Mammary epithelial cell (primary cell): ENCODE data around the gene ABTB1.

Experiments
- CTCF ChIP-seq, 2 donors: IDR thresholded peaks in 1 of 2; conservative IDR thresholded peaks in 1 of 2; 2 replicates each; pipeline ENCODE4 v1.5.1; 2011 to 2012; ENCODE audit warnings: inconsistent platforms in 2 of 2, low read length in 2 of 2, mild to moderate bottlenecking in 2 of 2, control low read depth in 1 of 2, low read depth in 1 of 2; ENCODE audit not compliant: insufficient read depth in 1 of 2; ENCODE audit errors: extremely low read depth in 1 of 2
- EZH2 ChIP-seq: IDR thresholded peaks from 2 replicates; pipeline ENCODE4 v1.6.1; 2012; ENCODE audit warnings: low read length, inconsistent platforms, borderline replicate concordance

- no peak for TF ChIP-seq CTCF (conservative IDR thresholded peaks at IDR 0.05 in 1 of 2, IDR thresholded peaks at IDR 0.05 in 1 of 2; ENCODE audit: extremely low read depth in 1 of 2, insufficient read depth in 1 of 2, low read depth in 1 of 2, low read length in 2 of 2)
- no peak for TF ChIP-seq EZH2
These were observed 694 bp downstream of the ABTB1 start for GRCh38 chr3:127673191-127674100.
